ENCODE data around the gene SMARCA2.

DNA sequence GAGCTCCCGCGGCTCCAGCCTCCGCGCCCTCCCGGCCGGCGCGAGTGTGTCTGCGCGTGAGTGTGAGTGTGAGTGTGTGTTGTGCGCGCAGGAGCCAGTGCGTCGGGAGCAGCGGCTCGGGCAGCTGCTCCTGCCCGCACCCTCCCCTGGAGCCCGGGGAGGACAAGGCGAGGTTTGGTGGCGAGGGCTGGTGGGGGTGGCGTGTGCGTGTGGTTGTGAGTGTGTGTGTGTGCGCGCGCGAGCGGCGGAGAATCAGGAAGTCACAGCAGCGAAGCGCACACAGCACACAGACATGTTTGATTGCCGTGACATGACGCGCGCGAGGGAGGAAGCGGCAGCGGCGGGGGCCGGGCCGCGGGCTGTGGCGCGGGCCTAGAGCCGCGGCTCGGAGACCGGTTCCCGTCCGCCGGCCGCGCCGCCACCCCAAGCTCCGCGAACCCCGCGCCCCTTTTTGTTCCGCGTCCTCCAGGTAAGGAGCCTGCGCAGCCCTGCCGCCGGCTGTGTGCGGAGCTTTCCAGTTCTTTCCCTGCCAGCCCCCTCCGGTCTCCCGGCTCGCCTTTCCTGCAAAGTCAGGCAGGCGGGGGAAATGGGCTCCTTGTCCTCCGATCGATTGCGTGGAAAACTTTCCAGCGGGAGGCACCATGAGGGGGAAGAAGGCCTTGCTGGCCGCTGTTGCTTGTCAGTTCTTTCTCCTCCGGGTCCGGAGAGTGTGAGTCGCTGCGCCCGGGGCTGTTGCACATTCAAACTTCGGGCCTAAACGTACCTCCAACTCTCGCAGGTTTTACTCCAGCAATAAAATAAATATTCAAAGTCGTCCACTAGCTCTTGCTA lies 2.4 kb downstream of the SMARCA2 start:
- TF ChIP-seq POLR2AphosphoS2 (conservative IDR thresholded peaks at IDR 0.05; ENCODE audit: low read length) (no peak), RAD21 (conservative IDR thresholded peaks at IDR 0.05 in 1 of 2, IDR thresholded peaks at IDR 0.05 in 1 of 2) (no peak), BHLHE40 (IDR thresholded peaks at IDR 0.05; ENCODE audit: low read depth, low read length) (no peak), KDM5A (IDR thresholded peaks at IDR 0.05) (no peak), EP300 (IDR thresholded peaks at IDR 0.05) (no peak), SREBF2 (IDR thresholded peaks at IDR 0.05) (no peak)
- TF ChIP-seq, protein P1, sequence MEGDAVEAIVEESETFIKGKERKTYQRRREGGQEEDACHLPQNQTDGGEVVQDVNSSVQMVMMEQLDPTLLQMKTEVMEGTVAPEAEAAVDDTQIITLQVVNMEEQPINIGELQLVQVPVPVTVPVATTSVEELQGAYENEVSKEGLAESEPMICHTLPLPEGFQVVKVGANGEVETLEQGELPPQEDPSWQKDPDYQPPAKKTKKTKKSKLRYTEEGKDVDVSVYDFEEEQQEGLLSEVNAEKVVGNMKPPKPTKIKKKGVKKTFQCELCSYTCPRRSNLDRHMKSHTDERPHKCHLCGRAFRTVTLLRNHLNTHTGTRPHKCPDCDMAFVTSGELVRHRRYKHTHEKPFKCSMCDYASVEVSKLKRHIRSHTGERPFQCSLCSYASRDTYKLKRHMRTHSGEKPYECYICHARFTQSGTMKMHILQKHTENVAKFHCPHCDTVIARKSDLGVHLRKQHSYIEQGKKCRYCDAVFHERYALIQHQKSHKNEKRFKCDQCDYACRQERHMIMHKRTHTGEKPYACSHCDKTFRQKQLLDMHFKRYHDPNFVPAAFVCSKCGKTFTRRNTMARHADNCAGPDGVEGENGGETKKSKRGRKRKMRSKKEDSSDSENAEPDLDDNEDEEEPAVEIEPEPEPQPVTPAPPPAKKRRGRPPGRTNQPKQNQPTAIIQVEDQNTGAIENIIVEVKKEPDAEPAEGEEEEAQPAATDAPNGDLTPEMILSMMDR (IDR thresholded peaks at IDR 0.05), result no peak
- TF ChIP-seq, protein P2, sequence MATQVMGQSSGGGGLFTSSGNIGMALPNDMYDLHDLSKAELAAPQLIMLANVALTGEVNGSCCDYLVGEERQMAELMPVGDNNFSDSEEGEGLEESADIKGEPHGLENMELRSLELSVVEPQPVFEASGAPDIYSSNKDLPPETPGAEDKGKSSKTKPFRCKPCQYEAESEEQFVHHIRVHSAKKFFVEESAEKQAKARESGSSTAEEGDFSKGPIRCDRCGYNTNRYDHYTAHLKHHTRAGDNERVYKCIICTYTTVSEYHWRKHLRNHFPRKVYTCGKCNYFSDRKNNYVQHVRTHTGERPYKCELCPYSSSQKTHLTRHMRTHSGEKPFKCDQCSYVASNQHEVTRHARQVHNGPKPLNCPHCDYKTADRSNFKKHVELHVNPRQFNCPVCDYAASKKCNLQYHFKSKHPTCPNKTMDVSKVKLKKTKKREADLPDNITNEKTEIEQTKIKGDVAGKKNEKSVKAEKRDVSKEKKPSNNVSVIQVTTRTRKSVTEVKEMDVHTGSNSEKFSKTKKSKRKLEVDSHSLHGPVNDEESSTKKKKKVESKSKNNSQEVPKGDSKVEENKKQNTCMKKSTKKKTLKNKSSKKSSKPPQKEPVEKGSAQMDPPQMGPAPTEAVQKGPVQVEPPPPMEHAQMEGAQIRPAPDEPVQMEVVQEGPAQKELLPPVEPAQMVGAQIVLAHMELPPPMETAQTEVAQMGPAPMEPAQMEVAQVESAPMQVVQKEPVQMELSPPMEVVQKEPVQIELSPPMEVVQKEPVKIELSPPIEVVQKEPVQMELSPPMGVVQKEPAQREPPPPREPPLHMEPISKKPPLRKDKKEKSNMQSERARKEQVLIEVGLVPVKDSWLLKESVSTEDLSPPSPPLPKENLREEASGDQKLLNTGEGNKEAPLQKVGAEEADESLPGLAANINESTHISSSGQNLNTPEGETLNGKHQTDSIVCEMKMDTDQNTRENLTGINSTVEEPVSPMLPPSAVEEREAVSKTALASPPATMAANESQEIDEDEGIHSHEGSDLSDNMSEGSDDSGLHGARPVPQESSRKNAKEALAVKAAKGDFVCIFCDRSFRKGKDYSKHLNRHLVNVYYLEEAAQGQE (IDR thresholded peaks at IDR 0.05), result no peak

All from A549 (cell line).